Stromal cell of bone marrow (primary cell): ENCODE results near the gene HIVEP2.

Experiments
- DNase-seq: peaks from one replicate; pipeline ENCODE4 v3.0.0-alpha.2; 2012; ENCODE audit warnings: low read depth

The HIVEP2 gene

GRCh38 chr6:142857796-142858555 is 87.0 kb downstream of the HIVEP2 start:
- DNase-seq = no peak

GRCh38 chr6:142857233-142857761 is 87.7 kb downstream of the HIVEP2 start:
- DNase-seq = no peak

GRCh38 chr6:142856624-142857232 is 88.2 kb downstream of the HIVEP2 start:
- no peak for DNase-seq

- no peak for DNase-seq
Measured at GRCh38 chr6:142855893-142856623, 88.9 kb downstream of the HIVEP2 start.

GRCh38 chr6:142854589-142855488 is 90.1 kb downstream of the HIVEP2 start:
- no peak for DNase-seq

GRCh38 chr6:142853244-142854180 is 91.5 kb downstream of the HIVEP2 start:
- no peak for DNase-seq

- DNase-seq = no peak
Measured at GRCh38 chr6:142851601-142852000, 93.4 kb downstream of the HIVEP2 start.

GRCh38 chr6:142850679-142851423 is 94.1 kb downstream of the HIVEP2 start:
- DNase-seq = no peak

- no peak for DNase-seq
Measured at GRCh38 chr6:142848976-142849375, 96.0 kb downstream of the HIVEP2 start.

GRCh38 chr6:142848156-142848555 is 96.8 kb downstream of the HIVEP2 start:
- no peak for DNase-seq

GRCh38 chr6:142846883-142847287 is 98.1 kb downstream of the HIVEP2 start:
- DNase-seq = peak; percentile 85

- no peak for DNase-seq
Measured at GRCh38 chr6:142846459-142846831, 98.5 kb downstream of the HIVEP2 start.

GRCh38 chr6:142845624-142846458 is 99.1 kb downstream of the HIVEP2 start:
- DNase-seq = no peak

- no peak for DNase-seq
Measured at GRCh38 chr6:142845143-142845571, 99.8 kb downstream of the HIVEP2 start.

- no peak for DNase-seq
Measured at GRCh38 chr6:142844065-142844755, 100.8 kb downstream of the HIVEP2 start.

- DNase-seq = no peak
Measured at GRCh38 chr6:142843361-142843760, 101.6 kb downstream of the HIVEP2 start.

GRCh38 chr6:142842418-142843261 is 102.3 kb downstream of the HIVEP2 start:
- no peak for DNase-seq
